ENCODE measurements around the gene TWIST2. TPM values are rescaled to one million over a fixed set of nuclear protein-coding genes. Genes with fewer than 3 reads are reported as not detected.

The TWIST2 gene
- polyA plus RNA-seq, 1 donor from 2014 or later: not detected

GRCh38 chr2:238884122-238884811 lies 36.4 kb downstream of the TWIST2 start:
- Histone ChIP-seq H3K4me2 (ENCODE audit: low read length) (no peak overlapping the region), H3K9me2 (ENCODE audit: insufficient read depth, low read length) (no peaks in the 10 kb centered on the region)

GRCh38 chr2:238884812-238885408 lies 37.0 kb downstream of the TWIST2 start:
- Histone ChIP-seq H3K36me3 (ENCODE audit: insufficient read depth, low read length) (no peaks in the 10 kb centered on the region), H4K20me1 (ENCODE audit: insufficient read depth) (no peaks in the 10 kb centered on the region), H3K4me3 (ENCODE audit: low read length) (no peak overlapping the region), H3F3A (ENCODE audit: insufficient read depth, low read length, poor library complexity, severe bottlenecking) (no peaks in the 10 kb centered on the region), H3K4me2 (ENCODE audit: low read length) (no peak overlapping the region), H3K9me3 (ENCODE audit: low read length) (no peaks in the 10 kb centered on the region), H3K27me3 (ENCODE audit: insufficient read depth, low read depth, low read length) (no peaks in the 10 kb centered on the region), H2AFZ (ENCODE audit: low read depth, low read length) (no peak overlapping the region), H3K27ac (ENCODE audit: low read length) (no peak overlapping the region), H3K9me2 (ENCODE audit: insufficient read depth, low read length) (no peaks in the 10 kb centered on the region), H3K9ac (ENCODE audit: low read length) (no peak overlapping the region), H3K79me2 (replicated peaks; ENCODE audit: insufficient read depth, low read length) (no peaks in the 10 kb centered on the region)
- TF ChIP-seq EP300 (conservative IDR thresholded peaks at IDR 0.05; ENCODE audit: poor library complexity, severe bottlenecking) (no peak), RAD21 (conservative IDR thresholded peaks at IDR 0.05) (no peak), REST (IDR thresholded peaks at IDR 0.05; ENCODE audit: borderline replicate concordance) (no peak), CTCF (IDR thresholded peaks at IDR 0.05; ENCODE audit: poor library complexity, severe bottlenecking) (no peak), POLR2AphosphoS5 (IDR thresholded peaks at IDR 0.05) (no peak), TAF1 (IDR thresholded peaks at IDR 0.05; ENCODE audit: low read depth) (no peak), MXI1 (conservative IDR thresholded peaks at IDR 0.05; ENCODE audit: poor library complexity, severe bottlenecking) (no peak), EZH2 (IDR thresholded peaks at IDR 0.05; ENCODE audit: borderline replicate concordance, insufficient read depth, low read length, poor library complexity, severe bottlenecking) (no peak), SMC3 (conservative IDR thresholded peaks at IDR 0.05; ENCODE audit: poor library complexity) (no peak)

More at GRCh38 chr2:238884122-238884811, 36.4 kb downstream of the TWIST2 start:
- no peak for TF ChIP-seq MXI1 (conservative IDR thresholded peaks at IDR 0.05; ENCODE audit: poor library complexity, severe bottlenecking)
- H3K79me2 ChIP-seq (replicated peaks; ENCODE audit: insufficient read depth, low read length): no peaks in the 10 kb centered on the region
- no peaks in the 10 kb centered on the region for H4K20me1 ChIP-seq (ENCODE audit: insufficient read depth)
- H3K27me3 ChIP-seq (ENCODE audit: insufficient read depth, low read depth, low read length): no peaks in the 10 kb centered on the region
- no peak overlapping the region for H3K9ac ChIP-seq (ENCODE audit: low read length)
- H3K27ac ChIP-seq (ENCODE audit: low read length): no peak overlapping the region
- no peaks in the 10 kb centered on the region for H3K36me3 ChIP-seq (ENCODE audit: insufficient read depth, low read length)
- H3K4me3 ChIP-seq (ENCODE audit: low read length): no peak overlapping the region
- H2AFZ ChIP-seq (ENCODE audit: low read depth, low read length): no peak overlapping the region
- H3K9me3 ChIP-seq (ENCODE audit: low read length): no peaks in the 10 kb centered on the region
- no peaks in the 10 kb centered on the region for H3F3A ChIP-seq (ENCODE audit: insufficient read depth, low read length, poor library complexity, severe bottlenecking)

Data from neural cell (in vitro differentiated cells).